HG02973 (cell line): ENCODE results near the gene LRIF1.
"Not testable (repeated sequence)": the region's sequence is repeated elsewhere in the genome, so short reads cannot be mapped to it uniquely, and the experiment has no call there.

Experiments used
- ATAC-seq: cut with Tn5 transposase; IDR thresholded peaks from one replicate; pipeline ENCODE4 v1.9.1; 2021; ENCODE audit warnings: moderate library complexity; ENCODE audit not compliant: unreplicated experiment

LRIF1 gene

DNA sequence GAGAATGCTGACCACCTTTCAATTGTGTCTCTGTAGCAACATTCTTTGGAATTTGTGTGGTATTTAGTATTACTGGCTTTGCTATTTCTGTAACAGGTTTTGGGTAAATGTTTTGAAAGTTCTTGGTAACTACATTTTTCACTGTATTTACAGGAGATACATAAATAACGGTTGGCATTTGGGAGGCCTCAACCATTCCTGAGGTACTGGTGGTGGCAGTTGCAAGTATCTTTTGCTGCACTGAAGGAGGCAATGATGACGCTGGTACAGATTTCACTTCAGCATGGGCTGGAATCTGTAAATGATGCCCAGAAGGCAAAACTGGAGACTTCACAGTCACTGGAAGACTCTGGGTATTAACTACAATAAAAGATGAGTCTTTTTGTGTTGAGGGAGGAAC is 11.7 kb downstream of the LRIF1 start:
- no peak for ATAC-seq

DNA sequence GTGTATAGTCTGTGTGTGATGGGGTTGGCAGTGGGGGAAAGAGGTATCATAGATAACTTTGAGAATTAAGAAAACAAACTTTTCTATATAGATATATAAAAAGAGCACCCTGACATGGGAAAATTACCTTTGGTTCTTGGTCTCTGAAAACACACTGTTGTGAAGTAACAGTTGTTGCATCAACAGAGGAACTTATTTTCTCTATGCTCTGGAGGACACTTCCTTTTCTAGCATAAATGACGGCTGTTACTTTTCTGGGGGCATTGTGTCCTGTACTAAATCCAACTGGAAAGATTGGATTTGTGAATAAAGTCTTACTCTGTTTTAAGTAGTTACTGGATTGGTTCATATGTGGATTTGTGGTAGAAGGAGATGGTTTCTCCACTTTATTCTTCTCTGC is 12.6 kb downstream of the LRIF1 start:
- ATAC-seq: no peak

DNA sequence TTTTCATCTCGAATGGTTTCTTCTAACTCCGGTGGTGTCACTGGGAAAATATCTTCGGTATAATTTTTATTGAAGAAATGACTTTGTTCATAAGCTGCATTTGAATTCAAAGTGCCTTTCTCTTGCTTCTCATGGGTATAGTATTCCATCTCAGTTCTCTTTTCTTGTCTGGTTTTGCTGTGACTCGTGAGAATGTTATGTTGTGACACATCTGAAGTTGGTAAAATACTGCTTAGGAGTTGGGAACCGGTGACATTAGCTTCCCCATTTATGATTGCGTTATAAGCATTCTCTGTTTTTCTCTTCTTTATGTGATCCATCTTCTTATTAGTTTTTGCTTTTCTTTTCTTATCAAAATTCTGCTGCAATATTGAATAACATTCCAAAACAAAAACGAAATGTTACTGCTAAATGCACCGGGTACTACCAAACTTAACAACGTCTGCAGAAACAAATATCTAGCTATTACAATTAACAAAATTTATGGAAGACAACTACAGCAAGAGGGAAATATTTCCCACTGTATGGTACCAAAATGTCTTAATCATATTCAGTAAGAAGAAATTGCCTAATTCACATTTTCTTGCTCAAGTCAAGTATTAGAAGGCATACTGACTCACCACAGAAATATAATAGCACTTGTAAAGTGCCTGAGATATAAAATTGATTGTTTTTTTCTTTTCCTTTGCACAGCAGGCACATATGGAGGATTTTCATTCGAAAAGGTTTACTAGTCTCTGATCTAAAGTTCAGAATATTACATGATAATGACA is 15.5 kb downstream of the LRIF1 start:
- ATAC-seq: no peak

DNA sequence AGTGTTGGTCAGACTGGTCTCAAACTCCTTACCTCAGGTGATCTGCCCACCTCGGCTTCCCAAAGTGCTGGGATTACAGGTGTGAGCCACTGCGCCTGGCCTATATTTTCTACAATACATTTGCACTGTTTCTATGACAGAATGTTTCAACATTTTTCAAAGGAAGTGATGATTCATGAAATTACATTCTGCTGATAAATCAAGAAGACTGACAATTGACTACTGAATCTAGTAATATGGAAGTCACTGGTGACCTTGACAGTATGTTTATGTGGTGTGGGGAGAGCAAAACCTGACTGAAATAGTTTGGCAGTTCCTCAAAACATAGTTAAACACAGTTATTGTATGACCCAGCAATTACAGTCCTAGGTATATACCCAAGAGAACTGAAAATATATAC is 18.1 kb downstream of the LRIF1 start:
- no peak for ATAC-seq

DNA sequence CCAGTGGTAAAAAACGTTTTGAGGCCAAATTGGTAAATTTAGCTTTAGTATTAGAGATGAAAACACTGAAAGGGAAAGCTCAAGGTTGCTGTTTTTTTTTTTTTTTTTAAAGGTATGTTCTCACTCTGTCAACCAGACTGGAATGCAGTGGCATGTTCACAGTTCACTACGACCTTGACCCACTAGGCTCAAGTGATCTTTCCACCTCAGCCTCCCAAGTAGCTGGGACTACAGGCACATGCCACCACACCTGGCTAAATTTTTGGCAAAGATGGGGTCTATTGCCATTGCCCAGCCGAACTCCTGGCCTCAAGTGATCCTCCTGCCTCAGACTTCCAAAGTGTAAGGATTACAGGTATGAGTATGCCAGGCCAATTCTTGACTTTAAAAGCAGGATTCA is 18.9 kb downstream of the LRIF1 start:
- no peak for ATAC-seq

DNA sequence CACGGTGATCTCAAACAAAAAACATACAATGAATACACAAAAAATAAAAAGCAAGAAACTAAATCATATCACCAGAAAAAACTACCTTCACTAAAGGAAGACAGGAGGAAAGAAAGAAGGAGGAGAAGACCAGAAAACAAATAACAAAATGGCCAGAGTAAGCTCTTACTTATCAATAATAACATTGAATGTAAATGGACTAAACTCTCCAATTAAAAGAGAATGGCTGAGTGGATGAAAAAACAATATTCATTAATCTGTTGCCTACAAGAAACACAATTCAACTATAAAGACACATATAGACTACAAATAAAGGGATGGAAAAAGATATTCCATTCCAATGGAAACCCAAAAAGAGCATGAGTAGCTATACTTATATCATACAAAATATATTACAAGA is 27.2 kb downstream of the LRIF1 start:
- ATAC-seq: no peak

DNA sequence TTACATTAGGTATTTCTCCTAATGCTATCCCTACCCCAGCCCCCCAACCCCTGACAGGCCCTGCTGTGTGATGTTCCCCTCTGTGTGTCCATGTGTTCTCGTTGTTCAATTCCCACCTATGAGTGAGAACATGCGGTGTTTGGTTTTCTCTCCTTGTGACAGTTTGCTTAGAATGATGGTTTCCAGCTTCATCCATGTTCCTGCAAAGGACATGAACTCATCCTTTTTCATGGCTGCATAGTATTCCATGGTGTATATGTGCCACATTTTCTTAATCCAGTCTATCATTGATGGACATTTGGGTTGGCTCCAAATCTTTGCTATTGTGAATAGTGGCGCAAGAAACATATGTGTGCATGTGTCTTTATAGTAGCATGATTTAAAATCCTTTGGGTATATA is 32.6 kb downstream of the LRIF1 start:
- ATAC-seq: not testable (repeated sequence)

DNA sequence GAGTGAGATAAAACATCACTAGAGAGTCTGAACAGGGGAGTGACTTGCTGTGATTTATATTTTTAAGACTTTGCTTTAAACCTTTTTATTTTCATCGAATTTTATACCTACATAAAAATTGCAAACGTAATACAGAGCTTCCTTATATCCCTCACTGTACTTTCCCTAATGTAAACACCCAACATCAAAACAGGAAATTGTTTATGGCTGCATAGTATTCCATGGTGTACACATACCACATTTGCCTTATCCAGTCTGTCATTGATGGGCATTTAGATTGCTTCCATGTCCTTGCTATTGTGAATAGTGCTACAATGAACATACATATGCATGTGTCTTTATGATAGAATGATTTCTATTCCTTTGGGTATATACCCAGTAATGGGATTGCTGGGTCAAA is 34.8 kb downstream of the LRIF1 start:
- no peak for ATAC-seq

DNA sequence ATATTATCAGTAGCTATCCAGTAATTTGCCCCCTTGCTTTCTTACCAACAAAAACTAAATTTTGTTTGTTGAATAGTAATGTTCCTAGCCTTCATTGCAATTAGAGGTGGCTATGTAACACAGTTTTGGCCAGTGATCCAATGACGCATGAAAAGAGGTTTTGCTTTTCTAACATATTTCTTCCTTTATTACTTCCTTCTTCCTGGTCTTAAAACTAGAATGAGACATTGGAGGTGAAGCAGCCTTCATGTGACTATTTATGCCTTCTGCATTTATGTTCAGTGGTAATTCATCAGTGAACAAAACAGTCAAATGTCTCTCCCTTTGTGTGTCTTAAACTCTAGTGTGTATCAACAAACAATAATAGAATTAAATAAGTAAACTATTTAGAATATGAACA is 35.5 kb downstream of the LRIF1 start:
- ATAC-seq: no peak

DNA sequence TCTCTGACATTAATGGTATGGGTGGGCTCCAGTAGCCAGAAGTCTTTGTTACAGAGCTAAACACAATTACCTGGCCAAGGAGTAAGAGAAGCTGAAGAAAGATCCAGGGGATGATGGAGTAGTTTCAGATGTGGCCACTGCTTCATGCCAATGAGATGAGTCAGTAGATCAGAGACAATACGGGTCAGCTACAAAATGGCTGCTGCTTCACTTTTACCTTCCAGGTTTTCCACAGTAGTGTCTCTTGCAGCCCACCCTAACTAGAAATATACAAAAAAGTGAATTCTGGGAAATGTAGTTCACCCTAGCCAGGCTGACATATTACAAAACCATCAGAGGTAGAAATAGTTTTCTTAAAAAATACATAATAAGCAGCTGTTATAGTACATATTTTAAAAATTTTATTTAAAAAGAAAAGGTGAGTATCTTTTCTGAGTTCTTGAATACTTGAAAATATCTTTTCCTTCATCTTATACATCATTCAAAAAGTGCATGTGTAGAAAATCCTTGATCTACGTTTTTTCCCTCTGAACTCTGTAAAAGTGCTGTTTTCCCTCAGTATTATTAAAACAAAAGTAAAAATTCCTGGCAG is 36.1 kb downstream of the LRIF1 start:
- ATAC-seq: no peak

DNA sequence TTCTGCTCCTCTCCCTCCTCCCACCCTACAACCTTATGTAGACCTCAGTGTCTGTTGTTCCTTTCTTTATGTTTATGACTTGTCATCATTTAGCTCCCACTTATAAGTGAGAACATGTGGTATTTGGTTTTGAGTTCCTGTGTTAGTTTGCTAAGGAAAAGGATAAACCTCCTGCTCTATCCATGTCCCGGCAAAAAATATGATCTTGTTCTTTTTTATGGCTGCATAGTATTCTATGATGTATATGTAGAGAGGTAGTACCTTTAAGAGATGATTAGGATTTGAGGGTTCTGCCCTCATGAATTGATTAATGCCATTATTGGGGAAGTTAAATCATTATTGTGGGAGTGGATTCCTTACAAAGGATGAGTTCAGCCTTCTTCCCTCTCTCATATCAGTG is 41.8 kb downstream of the LRIF1 start:
- no peak for ATAC-seq

DNA sequence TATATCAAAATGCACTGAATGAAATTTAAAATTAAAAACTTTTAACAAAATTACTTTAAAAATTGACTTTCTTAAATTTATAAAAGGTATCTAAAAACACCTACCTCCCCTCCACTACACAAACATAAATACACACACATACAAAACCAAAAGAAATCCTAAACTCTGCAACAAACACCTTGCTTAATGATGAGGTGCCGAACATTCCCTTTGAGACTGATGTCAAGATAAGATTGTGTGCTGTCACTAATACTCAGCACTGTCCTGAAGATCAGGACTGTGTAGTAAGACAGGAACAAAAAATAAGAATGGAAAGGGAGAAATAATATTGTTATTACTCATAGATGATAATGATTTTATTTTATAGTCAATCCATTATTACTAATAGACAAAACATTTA is 45.7 kb downstream of the LRIF1 start:
- ATAC-seq: no peak

DNA sequence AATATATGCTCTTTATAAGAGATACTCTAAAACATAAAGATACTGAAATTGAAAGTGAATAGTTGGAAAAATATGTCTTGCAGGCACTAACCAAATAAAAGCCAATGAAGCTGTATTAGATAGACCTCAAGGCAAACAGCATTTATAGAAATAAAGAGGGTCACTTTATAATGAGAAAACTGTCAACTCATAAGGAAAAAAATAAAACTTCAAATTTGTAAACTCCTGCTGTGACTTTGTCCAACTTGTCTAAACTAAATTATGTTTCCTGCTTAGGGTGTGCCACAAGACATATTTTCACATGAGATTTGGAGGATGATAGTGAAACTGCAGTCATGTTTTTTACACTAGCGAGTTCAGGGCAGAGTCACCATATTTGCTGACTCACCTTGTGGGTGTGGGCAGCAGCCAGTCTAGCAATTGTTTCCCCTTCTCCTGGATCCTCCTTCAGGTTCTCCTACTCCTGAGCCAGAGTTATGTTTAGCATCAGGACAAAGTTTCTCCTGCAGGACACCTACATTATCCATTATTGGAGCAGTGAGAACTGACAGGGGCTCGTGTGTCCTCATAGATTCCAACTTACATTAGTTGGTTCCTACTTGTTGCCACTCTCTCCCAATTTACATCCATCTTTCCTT is 46.9 kb downstream of the LRIF1 start:
- peak; percentile 77 for ATAC-seq

DNA sequence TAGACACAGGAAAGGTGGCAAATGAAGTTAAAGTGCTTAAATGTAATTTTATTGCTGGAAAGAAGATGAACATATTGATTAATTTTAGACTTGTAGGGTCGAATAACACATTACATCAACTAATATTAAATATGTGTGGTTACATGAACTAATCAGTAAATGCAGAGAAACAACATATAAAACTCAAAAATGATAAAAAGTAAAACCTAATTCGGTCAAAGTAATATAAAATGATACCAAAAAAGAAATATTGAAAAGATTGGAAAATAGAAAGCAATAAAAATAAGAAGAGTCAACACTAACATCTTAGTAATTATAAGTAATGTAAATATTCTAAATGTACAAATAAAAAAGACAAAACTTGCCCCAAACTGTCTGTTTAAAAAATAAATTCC is 47.5 kb downstream of the LRIF1 start:
- no peak for ATAC-seq

DNA sequence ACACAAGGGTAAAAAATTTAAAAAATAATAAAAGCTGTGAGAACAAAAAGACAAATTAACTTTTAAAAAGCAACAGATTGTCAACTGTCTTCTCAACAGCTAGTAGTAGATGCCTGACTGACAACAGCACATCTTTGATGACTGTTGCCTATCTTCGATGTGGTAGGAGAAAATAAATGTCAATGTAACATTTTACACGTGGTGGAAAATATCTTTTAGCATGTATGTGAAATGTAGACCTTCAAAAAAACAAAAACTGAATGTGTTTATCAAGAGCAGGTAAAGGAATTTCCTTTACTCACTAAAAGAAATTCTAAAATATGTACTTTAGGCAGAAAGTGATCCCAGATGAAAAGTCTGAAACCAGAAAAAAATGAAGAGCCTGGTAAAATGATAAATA is 47.9 kb downstream of the LRIF1 start:
- ATAC-seq: no peak

DNA sequence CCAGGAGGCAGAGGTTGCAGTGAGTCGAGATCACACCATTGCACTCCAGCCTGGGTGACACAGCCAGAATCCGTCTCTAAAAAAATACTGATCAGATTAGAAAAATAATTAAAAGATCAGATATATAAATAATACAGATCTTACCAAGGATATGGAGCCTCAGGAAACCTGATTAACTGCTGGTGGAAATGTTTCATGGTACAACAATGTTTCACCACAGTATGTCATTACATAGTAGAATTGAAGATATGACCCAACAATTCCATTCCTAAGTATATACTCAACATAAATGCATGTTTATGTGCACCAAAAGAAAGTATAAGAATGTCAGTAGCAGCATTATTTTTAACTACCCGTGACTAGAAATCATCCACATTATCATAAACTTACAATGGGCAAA is 49.0 kb downstream of the LRIF1 start:
- no peak for ATAC-seq

DNA sequence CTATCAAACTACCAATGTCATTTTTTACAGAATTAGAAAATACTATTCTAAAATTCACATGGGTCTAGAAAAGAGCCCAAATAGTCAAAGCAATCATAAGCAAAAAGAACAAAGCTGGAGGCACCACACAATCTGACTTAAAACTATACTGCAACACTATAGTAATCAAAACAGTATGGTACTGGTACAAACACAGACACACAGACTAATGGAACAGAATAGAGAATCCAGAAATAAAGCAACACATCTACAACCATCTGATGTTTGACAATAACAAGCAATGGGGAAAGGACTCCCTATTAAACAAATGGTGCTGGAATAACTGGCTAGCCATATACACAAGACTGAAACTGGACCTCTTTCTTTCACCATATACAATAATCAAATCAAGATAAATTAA is 50.9 kb downstream of the LRIF1 start:
- no peak for ATAC-seq

DNA sequence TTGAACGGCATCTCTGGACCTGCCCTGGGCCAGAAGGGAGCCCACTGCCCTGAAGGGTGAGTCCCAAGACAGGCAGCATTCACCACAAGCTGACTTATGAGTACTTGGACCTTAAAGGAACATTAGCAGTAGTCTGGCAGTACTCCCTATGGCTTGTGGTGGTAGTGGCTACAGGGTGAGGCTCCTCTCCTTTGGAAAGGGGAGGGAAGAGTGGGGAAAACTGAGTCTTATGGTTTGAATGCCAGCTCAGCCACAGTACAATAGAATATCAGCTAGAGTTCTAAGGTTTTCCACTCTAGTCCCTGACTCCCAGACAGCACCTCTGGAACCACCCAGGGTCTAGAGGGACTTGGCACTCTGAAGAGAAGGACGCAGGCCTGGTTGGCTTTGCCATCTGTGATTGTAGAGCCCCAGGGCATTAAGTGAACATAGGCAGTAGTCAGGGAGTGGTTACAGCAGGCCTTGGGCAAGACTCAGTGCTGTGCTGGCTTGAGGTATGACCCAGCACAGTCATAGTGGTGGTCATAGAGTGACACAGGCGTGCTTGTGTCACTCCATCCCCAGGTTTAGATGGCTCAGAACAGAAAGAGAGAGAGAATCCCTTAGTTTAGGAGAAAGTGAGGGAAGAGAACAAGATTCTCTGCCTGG is 59.7 kb downstream of the LRIF1 start:
- no peak for ATAC-seq

DNA sequence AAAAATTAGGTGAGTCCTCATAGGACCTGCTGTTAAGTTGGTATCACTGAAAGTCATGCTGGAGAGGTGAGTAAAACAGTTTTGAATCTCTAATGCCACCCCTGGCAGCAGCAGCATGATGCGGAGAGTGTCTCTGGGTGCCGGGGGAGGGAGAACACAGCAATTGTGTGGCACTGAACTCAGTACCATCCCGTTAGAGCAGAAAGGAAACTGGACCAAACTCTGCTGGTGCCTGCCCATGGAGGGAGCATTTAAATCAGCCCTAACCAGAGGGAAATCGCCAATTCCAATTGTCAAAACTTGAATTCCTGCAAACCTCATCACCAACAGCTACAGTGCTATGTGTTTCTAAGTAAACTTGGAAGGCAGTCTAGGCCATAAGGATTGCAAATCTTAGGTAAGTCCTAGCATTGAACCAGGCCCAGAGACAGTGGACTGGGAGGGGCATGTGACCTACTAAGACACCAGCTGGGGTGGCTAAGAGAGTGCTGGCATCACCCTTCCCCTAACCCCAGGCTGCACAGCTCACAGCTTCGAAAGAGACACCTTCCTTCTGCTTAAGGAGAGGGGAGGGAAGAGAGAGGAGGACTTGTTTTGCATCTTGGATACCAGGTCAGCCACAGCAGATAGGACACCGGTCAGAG is 60.8 kb downstream of the LRIF1 start:
- no peak for ATAC-seq

DNA sequence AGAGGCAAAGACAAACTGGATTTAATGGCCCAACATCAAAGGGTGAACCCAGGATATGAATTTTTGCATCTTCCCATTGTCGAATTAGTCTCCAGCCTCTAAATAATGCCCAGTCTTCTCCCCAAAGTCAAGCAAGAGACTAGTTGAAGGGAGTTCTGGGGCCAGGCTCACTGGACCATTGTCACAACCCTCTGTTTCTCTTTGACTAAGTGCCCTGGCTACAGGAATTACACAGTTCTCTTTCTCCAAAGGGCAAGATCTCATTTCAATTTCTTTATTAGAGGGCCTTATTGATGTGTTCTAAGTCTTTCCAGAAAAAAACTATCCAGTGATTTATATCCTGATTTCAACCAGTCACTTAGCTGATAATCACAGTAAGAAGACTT is 64.3 kb downstream of the LRIF1 start:
- ATAC-seq: no peak

DNA sequence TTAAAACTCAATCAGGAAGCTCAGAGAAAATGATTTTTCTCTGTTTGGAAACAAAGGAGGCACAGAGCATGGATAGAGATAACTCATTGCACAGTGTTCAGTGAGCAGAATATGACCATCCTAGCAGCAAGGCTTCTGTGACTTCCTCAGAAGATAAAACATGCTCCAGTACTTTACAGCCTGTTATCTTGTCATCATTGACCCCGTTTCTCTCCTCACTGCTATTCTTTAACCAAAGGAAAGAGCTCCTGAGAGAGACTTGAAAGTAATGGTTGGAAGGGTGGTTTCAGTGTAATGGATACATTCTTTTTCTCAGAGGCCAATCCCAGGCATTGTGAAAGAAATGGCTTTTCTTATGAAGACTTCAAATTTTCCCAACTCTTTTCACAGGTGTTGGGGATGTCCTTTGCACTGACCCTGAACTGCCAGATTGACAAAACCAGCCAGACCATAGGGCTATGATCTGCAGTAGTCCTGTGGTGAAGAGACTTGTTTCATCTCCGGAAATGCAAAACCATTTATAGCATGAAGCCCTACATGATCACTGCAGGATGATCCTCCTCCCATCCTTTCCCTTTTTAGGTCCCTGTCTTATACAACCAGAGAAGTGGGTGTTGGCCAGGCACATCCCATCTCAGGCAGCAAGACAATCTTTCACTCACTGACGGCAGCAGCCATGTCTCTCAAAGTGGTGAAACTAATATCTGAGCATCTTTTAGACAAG is 64.8 kb downstream of the LRIF1 start:
- no peak for ATAC-seq
